ENCODE measurements around the gene PIK3C2G.

DNA sequence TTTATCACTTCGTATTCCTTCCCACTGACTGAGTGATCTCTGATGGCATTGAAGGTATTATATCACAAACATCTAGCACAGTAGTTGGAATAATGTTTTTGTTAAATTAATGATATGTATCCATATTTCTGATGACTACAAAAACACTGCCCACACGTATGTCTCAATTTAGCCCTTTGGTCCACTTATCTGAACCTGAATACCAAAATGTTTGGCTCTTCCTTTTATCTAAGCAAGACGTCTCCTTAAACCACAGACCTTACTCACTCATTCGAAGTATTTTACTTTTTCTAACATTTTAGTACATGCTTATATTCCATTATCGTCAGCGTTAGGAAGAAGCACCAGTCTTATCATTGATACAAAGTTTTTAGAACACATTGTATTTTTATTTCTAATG lies 126.4 kb downstream of the PIK3C2G start:
- TF ChIP-seq, protein P1, sequence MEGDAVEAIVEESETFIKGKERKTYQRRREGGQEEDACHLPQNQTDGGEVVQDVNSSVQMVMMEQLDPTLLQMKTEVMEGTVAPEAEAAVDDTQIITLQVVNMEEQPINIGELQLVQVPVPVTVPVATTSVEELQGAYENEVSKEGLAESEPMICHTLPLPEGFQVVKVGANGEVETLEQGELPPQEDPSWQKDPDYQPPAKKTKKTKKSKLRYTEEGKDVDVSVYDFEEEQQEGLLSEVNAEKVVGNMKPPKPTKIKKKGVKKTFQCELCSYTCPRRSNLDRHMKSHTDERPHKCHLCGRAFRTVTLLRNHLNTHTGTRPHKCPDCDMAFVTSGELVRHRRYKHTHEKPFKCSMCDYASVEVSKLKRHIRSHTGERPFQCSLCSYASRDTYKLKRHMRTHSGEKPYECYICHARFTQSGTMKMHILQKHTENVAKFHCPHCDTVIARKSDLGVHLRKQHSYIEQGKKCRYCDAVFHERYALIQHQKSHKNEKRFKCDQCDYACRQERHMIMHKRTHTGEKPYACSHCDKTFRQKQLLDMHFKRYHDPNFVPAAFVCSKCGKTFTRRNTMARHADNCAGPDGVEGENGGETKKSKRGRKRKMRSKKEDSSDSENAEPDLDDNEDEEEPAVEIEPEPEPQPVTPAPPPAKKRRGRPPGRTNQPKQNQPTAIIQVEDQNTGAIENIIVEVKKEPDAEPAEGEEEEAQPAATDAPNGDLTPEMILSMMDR (IDR thresholded peaks at IDR 0.05; ENCODE audit: borderline replicate concordance, extremely low read depth, low read length, poor library complexity, severe bottlenecking) = no peak
- TF ChIP-seq EZH2 (IDR thresholded peaks at IDR 0.05; ENCODE audit: borderline replicate concordance, low read depth, low read length, severe bottlenecking) = no peak

All from DND-41 (cell line).